Stomach (tissue), 9 donors: ENCODE measurements around the gene PARS2. TPM values are rescaled to one million over a fixed set of nuclear protein-coding genes. Genes with fewer than 3 reads are reported as not detected.

Source experiments
- DNase-seq, 2 donors: peaks; one replicate each; pipeline versions ENCODE4 v3.0.0 to v3.0.0-alpha.2; 2013 to 2019
- H3K27ac ChIP-seq, 5 donors: fragments of 200-600 bp in 4 of 5; sonication (generic) in 4 of 5; one replicate each; pipeline ENCODE4 v1.5.1; 2013 to 2019; ENCODE audit warnings: mild to moderate bottlenecking in 1 of 5, moderate library complexity in 1 of 5
- H3K27me3 ChIP-seq, 3 donors: fragments of 200-600 bp; sonication (generic); one replicate each; pipeline ENCODE4 v1.5.1; 2017 to 2019; ENCODE audit warnings: mixed run types in 1 of 3
- H3K36me3 ChIP-seq, 4 donors: fragments of 200-600 bp; sonication (generic); 1 replicate in 3 of 4; 2 replicates in 1 of 4; pipeline ENCODE4 v1.5.1; 2016 to 2019
- H3K4me1 ChIP-seq, 4 donors: fragments of 200-600 bp; sonication (generic); one replicate each; pipeline ENCODE4 v1.5.1; 2016 to 2019
- H3K4me3 ChIP-seq, 4 donors: fragments of 200-600 bp; sonication (generic) in 3 of 4; one replicate each; pipeline ENCODE4 v1.5.1; 2016 to 2019; ENCODE audit warnings: mild to moderate bottlenecking in 1 of 4
- H3K9me3 ChIP-seq, 4 donors: fragments of 200-600 bp; sonication (generic); one replicate each; pipeline ENCODE4 v1.5.1; 2016 to 2019
- EP300 ChIP-seq: sonication (generic); formaldehyde crosslinking; IDR thresholded peaks from one replicate; pipeline ENCODE4 v1.6.1; 2017; ENCODE audit warnings: antibody characterized with exemption
- POLR2A ChIP-seq, 4 donors: fragments of 450-650 bp; IDR thresholded peaks; one replicate each; pipeline ENCODE4 v1.6.1; 2016; ENCODE audit warnings: antibody characterized with exemption in 4 of 4, control low read depth in 2 of 4, mild to moderate bottlenecking in 1 of 4, moderate library complexity in 1 of 4
- POLR2AphosphoS5 ChIP-seq, 3 donors: sonication (generic); formaldehyde crosslinking; IDR thresholded peaks; one replicate each; pipeline ENCODE4 v1.6.1; 2016; ENCODE audit warnings: antibody characterized with exemption in 3 of 3
- WGBS, 5 donors: extraction: QIAGEN DNeasy Blood & Tissue Kit in 3 of 5; methylation state at CpG; one replicate each; pipeline versions ENCODE4 v1.1.5 to v1.1.7; 2013 to 2018; 5-methylcytosine and 5-hydroxymethylcytosine counted together
- intact Hi-C: fragments of 100-400 bp; cut with DNase I; formaldehyde crosslinking; loops from one replicate; pipeline ENCODE4 v1.15.1; 2023; ENCODE audit warnings: low total_unique reads
- polyA plus RNA-seq, 3 donors: library from polyadenylated mRNA; stranded (reverse); fragments of 200-250 nt; gene quantifications; one replicate each; pipeline ENCODE4 v1.2.3, GENCODE V29; 2013
- total RNA-seq, 5 donors: library from RNA; depleted of rRNA; stranded (reverse); fragments of >200 nt; gene quantifications; one replicate each; pipeline versions ENCODE4 v1.1.0 to v1.2.3, GENCODE V29; 2014 to 2016
- TF ChIP-seq, protein P1 (sequence below), 7 experiments: fragments of 450-650 bp in 4 of 7; fragments of 200-600 bp in 3 of 7; sonication (generic) in 3 of 7; IDR thresholded peaks; one replicate each; pipeline ENCODE4 v1.5.1; 2016 to 2019; ENCODE audit warnings: antibody characterized with exemption in 7 of 7, control low read depth in 2 of 7, mild to moderate bottlenecking in 1 of 7
- donor health status: healthy with polysubstance abuse.
- donor health status: Bipolar disorder and iron deficiency.
- donor health status: healthy.

The PARS2 gene
- total and polyA plus RNA-seq, 8 donors: 0.29 to 3.6 (median 1.8) TPM; not detected in 1

DNA sequence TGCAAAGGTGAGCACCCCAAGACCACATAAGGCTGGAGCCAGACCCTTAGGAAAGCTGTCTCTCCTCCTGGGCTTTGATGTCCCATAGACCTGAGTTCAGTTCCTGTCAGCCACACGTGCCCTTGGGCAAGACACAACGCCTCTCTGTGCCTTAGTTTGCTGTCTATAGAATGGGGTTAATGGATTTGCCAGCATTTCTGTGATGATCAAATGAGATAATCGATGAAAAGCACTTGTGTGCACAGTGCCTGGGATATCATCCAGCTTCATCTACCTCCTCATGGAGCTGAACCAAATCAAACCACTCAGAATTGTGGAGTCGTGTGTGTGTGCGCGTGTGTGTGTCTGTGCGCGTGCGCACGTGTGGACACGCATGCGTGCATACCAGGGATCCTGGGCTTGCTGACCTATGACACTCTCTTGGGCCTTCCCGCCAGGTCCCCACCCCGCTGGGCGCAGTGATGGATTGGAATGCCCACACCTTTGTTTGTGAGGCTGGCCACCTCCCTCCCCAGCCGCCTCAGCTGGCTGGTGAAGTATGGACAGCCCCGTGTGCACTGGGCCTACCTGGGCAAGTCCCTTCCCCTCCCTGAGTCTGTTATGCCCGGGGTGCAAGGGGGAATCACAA, 31.6 kb upstream of the PARS2 start:
- H3K9me3 ChIP-seq: peaks cover 0 to 10% (median 3%) of the 10 kb centered on the region in 4 donors
- H3K36me3 ChIP-seq: peaks cover 0 to 7% (median 3%) of the 10 kb centered on the region in 4 donors
- TF ChIP-seq EP300 (no peak), POLR2AphosphoS5 (IDR thresholded peaks at IDR 0.05) (peak in 1 of 3 donors; percentile 71)
- H3K27me3 ChIP-seq: peaks cover 0 to 8% (median 4%) of the 10 kb centered on the region in 3 donors
- peak overlapping the region; percentile 40 to 89 (median 61) for H3K27ac ChIP-seq
- DNase-seq: peak; percentile 83
- H3K4me1 ChIP-seq: peaks cover 18 to 67% (median 44%) of the 10 kb centered on the region in 4 donors
- no peak overlapping the region for H3K4me3 ChIP-seq
- WGBS, 5 donors: 46 to 66% (median 60%) methylated on average over 17 to 18 of the region's 18 CpGs
- intact Hi-C loops: no loop called here

DNA sequence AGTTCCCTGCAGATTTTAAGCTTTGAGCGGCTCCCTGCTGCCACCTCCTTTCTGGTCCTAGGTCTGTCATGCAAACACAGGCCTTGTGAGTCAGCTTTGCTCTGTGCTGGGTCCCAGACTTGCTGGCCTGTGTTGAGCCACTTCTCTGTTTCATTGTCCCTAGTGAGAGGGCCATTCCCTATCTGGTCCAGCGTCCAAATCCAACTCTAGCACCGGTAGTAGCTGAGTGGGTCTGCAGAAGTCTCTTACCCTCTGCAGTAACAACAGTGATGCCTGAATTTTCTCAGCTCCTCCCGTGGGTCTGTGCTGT, 31.0 kb upstream of the PARS2 start:
- Histone ChIP-seq H3K9me3 (peaks cover 0 to 10% (median 3%) of the 10 kb centered on the region in 4 donors), H3K4me3 (no peak overlapping the region), H3K36me3 (peaks cover 0 to 9% (median 3%) of the 10 kb centered on the region in 4 donors), H3K4me1 (peaks cover 12 to 60% (median 37%) of the 10 kb centered on the region in 4 donors), H3K27me3 (peaks cover 0 to 1% (median 0%) of the 10 kb centered on the region in 3 donors), H3K27ac (peak overlapping the region; percentile 16 to 89 (median 61))
- TF ChIP-seq, protein P1, sequence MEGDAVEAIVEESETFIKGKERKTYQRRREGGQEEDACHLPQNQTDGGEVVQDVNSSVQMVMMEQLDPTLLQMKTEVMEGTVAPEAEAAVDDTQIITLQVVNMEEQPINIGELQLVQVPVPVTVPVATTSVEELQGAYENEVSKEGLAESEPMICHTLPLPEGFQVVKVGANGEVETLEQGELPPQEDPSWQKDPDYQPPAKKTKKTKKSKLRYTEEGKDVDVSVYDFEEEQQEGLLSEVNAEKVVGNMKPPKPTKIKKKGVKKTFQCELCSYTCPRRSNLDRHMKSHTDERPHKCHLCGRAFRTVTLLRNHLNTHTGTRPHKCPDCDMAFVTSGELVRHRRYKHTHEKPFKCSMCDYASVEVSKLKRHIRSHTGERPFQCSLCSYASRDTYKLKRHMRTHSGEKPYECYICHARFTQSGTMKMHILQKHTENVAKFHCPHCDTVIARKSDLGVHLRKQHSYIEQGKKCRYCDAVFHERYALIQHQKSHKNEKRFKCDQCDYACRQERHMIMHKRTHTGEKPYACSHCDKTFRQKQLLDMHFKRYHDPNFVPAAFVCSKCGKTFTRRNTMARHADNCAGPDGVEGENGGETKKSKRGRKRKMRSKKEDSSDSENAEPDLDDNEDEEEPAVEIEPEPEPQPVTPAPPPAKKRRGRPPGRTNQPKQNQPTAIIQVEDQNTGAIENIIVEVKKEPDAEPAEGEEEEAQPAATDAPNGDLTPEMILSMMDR (IDR thresholded peaks at IDR 0.05): no peak
- DNase-seq: no peak
- intact Hi-C loops: no loop called here
- 62 to 76% (median 70%) methylated on average over 3 to 4 of the region's 4 CpGs for WGBS, 5 donors

DNA sequence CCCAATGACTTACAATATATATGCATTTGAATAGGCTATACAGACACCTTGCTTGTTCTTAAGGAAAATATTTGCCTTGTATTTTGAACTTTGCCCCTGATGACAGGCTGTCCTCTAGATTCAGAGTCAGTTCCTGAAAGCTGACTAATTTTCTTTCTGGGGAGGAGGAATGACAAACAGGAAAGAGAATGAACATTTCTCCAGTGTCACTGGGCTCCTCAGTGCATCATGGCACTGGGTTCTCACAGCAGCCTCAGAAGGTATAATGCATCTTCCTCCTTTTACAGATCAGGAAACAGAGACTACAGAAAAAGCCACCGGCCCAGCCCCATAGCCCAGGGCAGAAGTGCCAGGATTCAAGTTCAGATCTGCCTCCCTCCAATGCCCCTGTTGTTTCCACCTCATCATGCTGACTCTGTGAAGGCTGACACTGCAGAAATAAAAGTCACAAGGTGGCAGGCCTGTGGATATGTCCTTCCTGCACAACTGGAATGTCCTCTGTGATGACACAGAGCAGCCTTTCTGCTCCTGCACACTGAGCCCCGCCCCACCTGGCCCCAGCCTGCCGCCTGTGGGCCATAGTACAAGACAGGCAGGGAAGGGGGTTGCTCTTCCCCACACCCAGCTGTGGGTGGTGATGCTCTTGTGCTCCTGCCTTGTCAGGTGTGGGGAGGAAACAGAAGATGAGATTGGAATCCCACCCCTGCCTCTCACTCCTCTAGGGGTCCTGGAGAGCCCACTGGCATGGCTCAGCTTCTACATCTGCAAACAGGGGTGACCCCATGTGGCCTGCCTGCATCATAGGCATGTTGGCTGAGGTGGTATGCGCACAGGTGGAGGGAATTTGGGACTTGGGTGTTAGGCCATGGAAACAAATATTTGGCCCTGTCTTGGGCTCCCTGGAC, 30.4 kb upstream of the PARS2 start:
- no peak for TF ChIP-seq EP300
- no peak for TF ChIP-seq POLR2A (IDR thresholded peaks at IDR 0.05)
- no peak for TF ChIP-seq POLR2AphosphoS5 (IDR thresholded peaks at IDR 0.05)
- TF ChIP-seq, protein P1 (IDR thresholded peaks at IDR 0.05): no peak
- peaks cover 6 to 54% (median 31%) of the 10 kb centered on the region in 4 donors for H3K4me1 ChIP-seq
- 47 to 73% (median 59%) methylated on average over 2 to 4 of the region's 4 CpGs for WGBS, 5 donors

DNA sequence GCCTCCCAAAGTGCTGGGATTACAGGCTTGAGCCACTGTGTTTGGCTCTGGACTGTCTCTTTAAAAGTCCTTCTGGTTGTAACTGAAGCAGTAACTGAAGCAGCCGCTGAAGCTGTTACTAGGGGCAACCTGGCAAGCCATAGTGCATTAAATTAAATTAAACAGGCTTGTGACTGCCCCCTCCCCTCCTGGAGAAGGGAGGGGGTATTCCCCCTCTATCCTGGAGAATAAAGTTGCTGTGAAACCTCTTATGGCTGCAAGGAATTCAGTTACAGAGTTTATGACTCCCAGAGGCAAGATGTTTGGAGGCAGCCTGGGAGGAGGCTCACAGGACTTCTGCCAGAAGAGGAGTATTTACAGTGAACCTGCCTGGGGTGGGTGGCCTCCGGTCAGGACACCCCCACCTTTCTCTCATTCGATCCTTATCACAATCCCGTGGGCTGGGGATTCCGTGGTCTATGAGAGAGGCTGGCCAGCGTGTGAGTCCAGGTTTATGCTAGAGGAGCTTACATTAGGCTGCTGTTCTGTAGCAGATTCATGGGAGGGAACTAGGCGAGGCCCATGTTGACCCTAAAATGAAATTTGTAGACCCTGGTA, 28.5 kb upstream of the PARS2 start:
- peak in 1 of 2 donors; percentile 83 for DNase-seq
- no peak overlapping the region for H3K4me3 ChIP-seq
- H3K9me3 ChIP-seq: peaks cover 0 to 10% (median 3%) of the 10 kb centered on the region in 4 donors
- peaks cover 6 to 38% (median 23%) of the 10 kb centered on the region in 4 donors for H3K4me1 ChIP-seq
- intact Hi-C loops: no loop called here
- peaks cover 0 to 9% (median 3%) of the 10 kb centered on the region in 4 donors for H3K36me3 ChIP-seq
- no peaks in the 10 kb centered on the region for H3K27me3 ChIP-seq
- WGBS, 5 donors: 66 to 78% (median 69%) methylated on average over 5 to 7 of the region's 7 CpGs
- no peak for TF ChIP-seq POLR2A (IDR thresholded peaks at IDR 0.05)
- no peak for TF ChIP-seq EP300
- TF ChIP-seq, protein P1 (IDR thresholded peaks at IDR 0.05): no peak
- no peak for TF ChIP-seq POLR2AphosphoS5 (IDR thresholded peaks at IDR 0.05)
- no peak overlapping the region for H3K27ac ChIP-seq

More for the DNA sequence above, 30.4 kb upstream of the PARS2 start:
- intact Hi-C loops: no loop called here
- peak overlapping the region; percentile 16 to 89 (median 61) for H3K27ac ChIP-seq
- H3K9me3 ChIP-seq: peaks cover 0 to 10% (median 3%) of the 10 kb centered on the region in 4 donors
- peaks cover 0 to 9% (median 3%) of the 10 kb centered on the region in 4 donors for H3K36me3 ChIP-seq
- no peaks in the 10 kb centered on the region for H3K27me3 ChIP-seq
- DNase-seq: peak; percentile 53 to 75
- H3K4me3 ChIP-seq: no peak overlapping the region
